Right lung (tissue), 5 donors: ENCODE measurements around the gene TANK. TPM values are rescaled to one million over a fixed set of nuclear protein-coding genes. Genes with fewer than 3 reads are reported as not detected.
A peak's percentile ranks its signal among the peaks of the same experiment; 100 is the strongest.
"Not testable (repeated sequence)": the region's sequence is repeated elsewhere in the genome, so short reads cannot be mapped to it uniquely, and the experiment has no call there.

Experiments used
- DNase-seq, 2 donors: peaks; one replicate each; pipeline ENCODE4 v3.0.0-alpha.2; 2013
- polyA plus RNA-seq, 5 donors: library from polyadenylated mRNA; unstranded; fragments of 120-200 nt; gene quantifications; one replicate each; pipeline versions ENCODE4 v1.2.1 to v1.2.3, GENCODE V29; 2013; ENCODE audit warnings: inconsistent platforms in 1 of 5, low replicate concordance in 1 of 5; ENCODE audit not compliant: insufficient read length in 5 of 5, insufficient read depth in 1 of 5

The TANK gene
- polyA plus RNA-seq, 5 donors: 42.0 to 81.0 (median 61.0) TPM

GRCh38 chr2:161223139-161223732, 63.0 kb downstream of the TANK start:
- no peak for DNase-seq

- no peak for DNase-seq
Measured at GRCh38 chr2:161228511-161229240, 68.4 kb downstream of the TANK start.

DNA sequence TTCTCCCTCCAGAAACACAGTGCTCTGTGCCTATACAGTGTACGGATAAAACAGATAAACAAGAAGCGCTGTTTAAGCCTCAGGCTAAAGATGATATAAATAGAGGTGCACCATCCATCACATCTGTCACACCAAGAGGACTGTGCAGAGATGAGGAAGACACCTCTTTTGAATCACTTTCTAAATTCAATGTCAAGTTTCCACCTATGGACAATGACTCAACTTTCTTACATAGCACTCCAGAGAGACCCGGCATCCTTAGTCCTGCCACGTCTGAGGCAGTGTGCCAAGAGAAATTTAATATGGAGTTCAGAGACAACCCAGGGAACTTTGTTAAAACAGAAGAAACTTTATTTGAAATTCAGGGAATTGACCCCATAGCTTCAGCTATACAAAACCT, 70.7 kb downstream of the TANK start:
- DNase-seq: no peak

- DNase-seq: no peak
Measured at GRCh38 chr2:161232571-161232970, 72.3 kb downstream of the TANK start.

GRCh38 chr2:161233858-161234431, 73.7 kb downstream of the TANK start:
- no peak for DNase-seq

DNA sequence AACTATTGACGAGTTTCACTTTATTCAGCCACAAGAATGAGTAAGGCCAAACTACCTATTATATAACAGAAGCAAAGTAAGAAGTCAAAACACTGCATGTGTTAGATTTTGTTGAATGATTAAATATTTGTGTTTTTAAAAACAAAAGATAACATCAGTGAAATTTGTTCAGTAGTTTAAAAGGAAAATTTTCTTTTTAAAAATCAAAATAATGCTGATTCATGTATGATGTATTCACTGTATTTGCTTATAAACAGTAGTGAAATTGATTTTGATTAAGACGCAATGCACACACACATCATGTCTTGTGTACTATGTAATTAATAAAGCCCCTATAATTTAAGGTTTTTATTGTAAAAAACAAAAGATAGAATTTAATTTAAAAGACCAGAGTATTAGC, 74.4 kb downstream of the TANK start:
- DNase-seq: no peak

DNA sequence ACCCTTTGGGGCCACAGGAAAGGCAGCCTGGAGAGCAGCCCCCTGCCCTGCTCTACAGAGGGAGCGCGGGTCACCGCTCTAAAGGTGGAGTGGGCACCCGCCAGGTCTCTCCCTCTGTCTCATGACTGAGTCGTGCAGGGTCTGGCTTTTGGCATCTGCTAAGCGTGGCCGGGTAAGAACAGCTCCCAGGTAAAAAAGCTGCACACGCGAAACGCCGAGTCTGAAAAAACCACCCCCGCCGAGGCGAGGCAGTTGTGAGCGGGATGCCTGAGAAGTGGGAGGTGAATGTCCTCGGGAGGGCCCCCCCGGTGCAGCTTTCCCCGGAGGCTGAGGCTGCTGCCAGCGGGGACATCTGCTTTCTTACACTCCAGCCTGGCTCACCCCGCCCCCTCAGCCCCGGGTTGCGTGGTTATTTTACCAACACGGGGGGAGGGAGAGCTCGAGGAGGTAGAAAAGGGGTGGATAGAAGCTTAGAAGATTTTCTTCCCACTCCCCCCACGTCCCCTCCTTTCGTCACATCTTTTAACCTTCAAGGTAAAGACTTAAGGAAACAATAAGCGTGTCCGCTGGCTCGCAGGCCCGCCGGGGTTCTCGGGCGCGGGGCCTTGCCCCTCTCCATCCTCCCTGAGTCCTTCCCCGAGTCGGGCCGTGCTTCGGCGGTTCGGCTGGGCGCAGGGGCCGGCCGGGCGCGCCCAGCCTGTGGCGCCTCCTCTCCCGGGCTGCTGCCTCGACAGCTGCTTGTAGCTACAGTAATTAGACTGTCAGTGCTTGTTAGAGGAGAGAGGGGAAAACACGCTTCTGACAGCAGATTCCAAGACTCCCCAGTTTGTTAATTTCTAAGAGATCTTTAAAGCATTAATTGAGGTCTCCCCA, 77.4 kb downstream of the TANK start:
- peak in 1 of 2 donors; percentile 45 for DNase-seq

DNA sequence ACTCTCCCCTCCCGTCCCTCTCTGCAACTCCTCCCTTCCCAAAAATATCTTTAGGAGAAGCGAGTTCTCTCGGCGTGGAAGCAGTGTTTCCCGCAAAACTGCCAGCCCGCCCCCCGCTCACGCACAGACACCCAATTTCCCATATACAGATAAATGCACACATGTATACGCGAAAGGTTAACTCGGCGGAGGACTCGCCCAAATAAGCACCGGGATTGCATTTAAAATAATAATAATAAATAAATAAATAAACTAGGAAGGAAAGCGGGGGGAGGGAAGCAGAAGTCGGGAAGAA, 78.0 kb downstream of the TANK start:
- no peak for DNase-seq

GRCh38 chr2:161238560-161239325, 78.5 kb downstream of the TANK start:
- peak in 1 of 2 donors; percentile 44 for DNase-seq

DNA sequence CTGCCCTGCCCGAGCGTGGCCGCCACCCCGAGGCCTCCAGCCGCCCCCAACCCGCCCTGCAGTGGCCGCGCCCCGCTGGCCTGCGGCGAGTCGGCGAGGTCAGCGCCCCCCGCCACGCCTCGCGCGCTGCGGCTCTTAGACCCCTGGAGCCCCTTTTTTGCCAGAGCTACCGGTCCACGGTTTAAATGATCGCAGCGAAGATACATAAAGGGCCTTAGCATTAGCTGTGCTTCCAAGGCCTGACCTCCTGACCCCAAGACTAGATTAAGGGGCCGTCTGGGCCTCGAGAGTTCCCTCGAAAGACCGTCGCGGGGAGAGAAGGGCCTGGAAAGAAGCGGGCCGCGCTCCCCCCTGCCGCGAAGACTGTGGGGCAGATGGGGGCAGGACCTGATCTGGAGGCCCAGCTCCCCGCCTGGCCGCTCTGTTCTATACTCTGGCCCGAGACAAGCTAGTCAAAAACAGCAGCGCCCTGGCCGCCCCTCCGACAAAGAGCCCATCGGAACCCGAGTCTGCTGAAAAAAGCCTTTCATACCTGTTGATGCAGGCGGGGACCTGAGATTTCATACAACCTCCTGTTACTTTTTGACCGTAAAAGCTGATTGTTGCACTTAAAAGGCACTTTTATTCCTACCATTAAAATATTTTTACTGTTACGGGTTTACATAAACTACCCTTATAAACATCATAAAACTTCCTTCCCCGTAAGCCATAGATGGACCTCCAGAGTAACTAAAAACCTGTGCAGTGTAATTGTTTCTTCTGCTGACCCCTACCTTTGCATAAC, 79.3 kb downstream of the TANK start:
- no peak for DNase-seq

- DNase-seq: no peak
Measured at GRCh38 chr2:161241894-161242293, 81.7 kb downstream of the TANK start.

DNA sequence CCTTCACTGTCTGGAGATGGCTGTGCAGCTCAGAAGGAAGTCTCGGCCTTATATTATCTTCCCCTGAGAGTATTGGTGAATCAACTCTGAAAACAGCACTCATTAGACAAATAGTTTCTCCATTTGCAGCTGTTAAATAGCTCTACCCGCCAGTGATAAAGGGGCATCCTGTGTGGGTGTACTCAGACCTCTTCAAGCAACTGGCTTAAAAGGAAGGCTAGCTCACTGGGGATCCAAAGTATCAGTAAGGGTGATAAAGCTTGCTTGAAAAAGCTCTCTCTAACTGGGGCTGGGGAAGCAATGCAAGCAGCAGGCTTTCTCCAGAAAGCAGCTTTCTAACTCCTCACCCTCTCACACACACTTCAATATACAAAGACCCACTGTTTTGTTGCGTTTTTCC, 83.1 kb downstream of the TANK start:
- DNase-seq: no peak

GRCh38 chr2:161243905-161244304, 83.7 kb downstream of the TANK start:
- DNase-seq: no peak

DNA sequence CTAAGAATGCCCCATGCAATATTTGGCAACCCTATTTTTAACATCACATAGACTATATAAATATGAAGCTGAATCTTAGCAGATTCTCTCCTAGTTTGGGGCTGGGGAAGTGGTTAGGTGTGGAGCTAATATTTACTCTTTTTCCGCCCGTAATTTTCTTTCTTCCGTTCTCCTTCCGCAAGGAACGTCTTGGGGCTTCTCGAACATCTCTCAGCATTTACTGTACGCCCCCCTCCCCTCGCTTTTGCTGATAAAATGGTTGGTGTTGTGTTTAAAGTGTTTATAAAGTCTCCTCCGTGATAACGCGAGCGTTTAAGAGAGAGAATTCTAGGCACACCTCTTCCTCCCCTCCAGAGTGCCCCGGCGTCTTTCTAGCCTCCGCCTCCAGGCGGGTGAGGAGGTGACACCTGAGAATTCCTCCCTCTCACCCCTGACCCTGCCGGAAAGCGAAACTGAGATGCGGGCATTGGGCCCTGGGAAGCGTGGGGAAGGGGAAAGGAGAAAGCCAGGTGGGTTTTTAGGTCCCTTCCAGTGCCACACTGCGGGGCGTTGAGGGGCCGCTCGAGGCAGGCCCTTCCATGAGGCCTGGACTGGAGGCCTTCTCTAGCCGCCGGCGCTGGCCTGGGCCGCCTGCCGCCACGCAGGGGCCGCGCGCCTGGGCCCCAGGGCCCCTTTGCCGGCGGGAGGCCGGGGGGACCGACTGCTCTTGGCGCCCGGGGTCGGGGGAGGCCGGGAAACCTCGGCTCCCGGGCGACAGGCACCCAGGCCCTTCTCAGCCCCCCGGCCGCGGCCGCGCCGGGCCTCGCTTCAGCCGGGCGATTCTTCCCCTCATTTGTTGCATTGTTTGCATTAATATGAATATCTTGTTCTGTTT, 84.4 kb downstream of the TANK start:
- not testable (repeated sequence) for DNase-seq

- no peak for DNase-seq
Measured at GRCh38 chr2:161245261-161245553, 85.0 kb downstream of the TANK start.

DNA sequence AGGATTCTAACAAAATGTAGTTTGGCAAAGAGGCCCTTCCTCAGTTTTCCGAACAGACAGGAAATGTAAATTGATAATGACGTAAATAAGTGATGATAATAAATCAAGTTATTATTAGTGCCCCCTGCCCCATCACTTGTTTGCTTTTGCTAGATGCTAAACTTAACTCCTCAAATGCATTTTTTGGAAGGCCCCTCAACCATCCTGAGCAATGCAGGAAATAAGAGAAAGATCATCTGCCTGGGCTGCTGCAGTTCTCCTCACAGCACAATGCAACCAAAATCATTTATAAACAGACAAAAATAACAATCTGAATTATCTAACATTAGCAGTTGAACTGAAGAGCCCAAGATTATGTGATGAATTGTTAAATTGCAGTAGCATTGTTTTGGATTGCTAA, 85.4 kb downstream of the TANK start:
- DNase-seq: no peak

GRCh38 chr2:161246281-161246680, 86.1 kb downstream of the TANK start:
- no peak for DNase-seq

DNA sequence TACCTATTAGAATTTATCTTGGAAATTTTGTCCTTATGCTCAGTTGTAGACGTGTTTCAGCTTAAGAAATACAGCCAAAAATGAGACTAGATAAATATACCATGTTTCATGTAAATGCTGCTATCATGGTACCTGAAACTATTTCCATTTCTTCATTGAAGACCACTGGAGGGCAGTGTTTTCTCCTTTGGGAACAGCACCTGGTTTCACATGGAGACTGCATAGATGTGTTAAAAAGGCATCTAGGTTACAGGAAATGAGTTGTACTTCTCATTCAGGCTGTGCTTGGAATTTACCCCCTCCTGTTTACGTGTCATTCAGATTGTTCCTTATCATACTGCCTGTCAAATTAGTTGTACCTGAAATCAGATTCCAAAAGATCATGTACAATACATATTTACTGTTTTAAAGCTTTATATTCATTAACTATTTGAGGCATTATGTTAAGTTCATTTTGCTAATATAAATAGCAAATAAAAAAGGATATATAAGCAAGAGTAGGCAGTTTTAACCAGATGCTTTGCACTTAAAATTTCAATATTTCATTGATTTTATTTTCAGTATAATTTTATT, 90.7 kb downstream of the TANK start:
- no peak for DNase-seq

- no peak for DNase-seq
Measured at GRCh38 chr2:161257123-161257952, 97.1 kb downstream of the TANK start.
